Fibroblast of lung (primary cell): ENCODE data around the gene BCAS3. TPM values are rescaled to one million over a fixed set of nuclear protein-coding genes. Genes with fewer than 3 reads are reported as not detected.

Source experiments
- DNase-seq, 2 donors: peaks; one replicate each; pipeline versions ENCODE4 v3.0.0 to v3.0.0-alpha.2; 2010; ENCODE audit warnings: low read depth in 2 of 2
- H2AFZ ChIP-seq: 2 replicates; pipeline ENCODE4 v1.5.1; 2012; ENCODE audit warnings: low read length, control low read depth, inconsistent platforms
- H3K27ac ChIP-seq: 2 replicates; pipeline ENCODE4 v1.5.1; 2011; ENCODE audit warnings: low read length, control low read depth; ENCODE audit not compliant: insufficient read depth
- H3K27me3 ChIP-seq: 2 replicates; pipeline ENCODE4 v1.5.1; 2011; ENCODE audit warnings: mild to moderate bottlenecking, low read length; ENCODE audit not compliant: control insufficient read depth, insufficient read depth
- H3K36me3 ChIP-seq: 2 replicates; pipeline ENCODE4 v1.5.1; 2011; ENCODE audit warnings: low read length; ENCODE audit not compliant: control insufficient read depth, insufficient read depth
- H3K4me1 ChIP-seq: 2 replicates; pipeline ENCODE4 v1.5.1; 2011; ENCODE audit warnings: low read length; ENCODE audit not compliant: control insufficient read depth, insufficient read depth; ENCODE audit errors: extremely low read depth
- H3K4me2 ChIP-seq: 2 replicates; pipeline ENCODE4 v1.5.1; 2011; ENCODE audit warnings: low read length, control low read depth; ENCODE audit not compliant: insufficient read depth; ENCODE audit errors: extremely low read depth
- H3K4me3 ChIP-seq, 4 experiments: fragments of 200-600 bp in 1 of 4; sonication (generic) in 1 of 4; replicated peaks in 1 of 4; 2 replicates each; pipeline ENCODE4 v1.5.1; 2011 to 2016; ENCODE audit warnings: low read length in 4 of 4, low read depth in 3 of 4, mild to moderate bottlenecking in 3 of 4, control low read depth in 2 of 4, inconsistent platforms in 1 of 4, mixed read lengths in 1 of 4; ENCODE audit not compliant: insufficient read depth in 1 of 4; ENCODE audit errors: control extremely low read depth in 1 of 4
- H3K79me2 ChIP-seq: 2 replicates; pipeline ENCODE4 v1.5.1; 2012; ENCODE audit warnings: mild to moderate bottlenecking, low read length, inconsistent platforms; ENCODE audit not compliant: control insufficient read depth, insufficient read depth
- H3K9ac ChIP-seq: 2 replicates; pipeline ENCODE4 v1.5.1; 2011; ENCODE audit warnings: mild to moderate bottlenecking, low read length, control low read depth; ENCODE audit not compliant: insufficient read depth
- H3K9me3 ChIP-seq: 2 replicates; pipeline ENCODE4 v1.5.1; 2012; ENCODE audit warnings: low read depth, low read length; ENCODE audit not compliant: control insufficient read depth, insufficient read depth
- H4K20me1 ChIP-seq: 2 replicates; pipeline ENCODE4 v1.5.1; 2011; ENCODE audit warnings: low read length; ENCODE audit not compliant: control insufficient read depth, insufficient read depth; ENCODE audit errors: extremely low read depth
- CTCF ChIP-seq, 2 donors: IDR thresholded peaks in 1 of 2; conservative IDR thresholded peaks in 1 of 2; 1 replicate in 1 of 2; 2 replicates in 1 of 2; pipeline ENCODE4 v1.5.1; 2011 to 2012; ENCODE audit warnings: low read length in 2 of 2, control low read depth in 1 of 2, inconsistent platforms in 1 of 2, low read depth in 1 of 2, mild to moderate bottlenecking in 1 of 2
- EZH2 ChIP-seq: IDR thresholded peaks from 2 replicates; pipeline ENCODE4 v1.5.1; 2012; ENCODE audit warnings: low read length, control low read depth, mild to moderate bottlenecking; ENCODE audit errors: missing control alignments
- polyA plus RNA-seq, 2 donors: library from polyadenylated mRNA; depleted of rRNA in 1 of 2; stranded (reverse) in 1 of 2; unstranded in 1 of 2; fragments of >200 nt; gene quantifications; 2 replicates each; pipeline ENCODE4 v1.2.1, GENCODE V29; 2011 to 2012; ENCODE audit warnings: missing spikeins in 1 of 2
- total RNA-seq: library from RNA; depleted of rRNA; stranded (reverse); fragments of >200 nt; gene quantifications from 2 replicates; pipeline ENCODE4 v1.2.1, GENCODE V29; 2014

Gene BCAS3
- total and polyA plus RNA-seq, 2 donors (not counting 1 experiment from before 2014, with no cell fraction given), result 9.9 to 43.6 TPM

DNA sequence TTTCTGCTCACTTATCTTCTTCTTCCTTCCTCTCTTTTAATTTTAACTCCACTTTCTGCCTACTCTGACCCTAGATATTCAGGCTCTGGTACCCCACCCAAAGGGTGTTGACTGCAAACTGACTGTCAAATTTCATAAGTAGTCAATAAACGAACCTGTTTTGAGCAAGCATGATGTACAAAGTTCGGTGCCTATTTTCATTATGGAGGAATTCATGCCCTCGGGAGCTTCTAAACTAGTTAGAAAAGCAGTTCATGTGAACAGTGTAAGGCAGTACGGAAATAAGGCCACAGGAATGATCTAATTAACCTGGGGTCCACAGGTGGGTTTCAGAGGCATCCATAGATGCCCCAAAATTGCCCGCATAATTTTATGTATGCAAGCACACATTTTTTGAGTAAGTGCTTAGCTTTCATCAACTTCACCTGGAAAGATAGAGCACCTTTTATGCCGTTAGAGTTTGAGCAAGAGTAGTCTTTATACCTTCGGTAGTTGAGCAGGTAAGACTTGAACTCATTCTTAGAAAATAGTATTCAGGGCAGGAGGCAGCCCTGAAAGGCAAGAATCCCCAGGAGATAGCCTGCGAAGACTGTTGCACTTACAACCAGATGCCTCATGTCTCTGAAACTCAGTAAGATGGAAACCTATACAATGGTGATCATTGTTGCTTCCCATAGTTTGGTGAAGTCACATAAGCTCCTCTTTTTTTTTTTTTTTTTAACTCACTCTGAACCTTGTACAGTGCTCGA is 685.4 kb downstream of the BCAS3 start:
- no peak overlapping the region for H3K4me3 ChIP-seq
- H4K20me1 ChIP-seq, result no peaks in the 10 kb centered on the region
- no peak overlapping the region for H3K27ac ChIP-seq
- no peaks in the 10 kb centered on the region for H3K79me2 ChIP-seq
- H3K4me1 ChIP-seq, result peaks cover 7% of the 10 kb centered on the region
- no peaks in the 10 kb centered on the region for H3K27me3 ChIP-seq
- H2AFZ ChIP-seq, result no peak overlapping the region
- TF ChIP-seq CTCF (conservative IDR thresholded peaks at IDR 0.05 in 1 of 2, IDR thresholded peaks at IDR 0.05 in 1 of 2; ENCODE audit: low read depth in 1 of 2, low read length in 2 of 2) (no peak), EZH2 (no peak)
- H3K9ac ChIP-seq, result no peak overlapping the region
- no peaks in the 10 kb centered on the region for H3K9me3 ChIP-seq
- no peak overlapping the region for H3K4me2 ChIP-seq
- no peak for DNase-seq
- no peaks in the 10 kb centered on the region for H3K36me3 ChIP-seq

GRCh38 chr17:61363601-61364462 is 686.2 kb downstream of the BCAS3 start:
- Histone ChIP-seq H3K27me3 (no peaks in the 10 kb centered on the region), H2AFZ (no peak overlapping the region), H3K4me1 (peaks cover 7% of the 10 kb centered on the region), H3K36me3 (no peaks in the 10 kb centered on the region), H3K4me3 (no peak overlapping the region), H3K79me2 (no peaks in the 10 kb centered on the region), H3K9ac (no peak overlapping the region), H3K9me3 (no peaks in the 10 kb centered on the region), H4K20me1 (no peaks in the 10 kb centered on the region), H3K4me2 (no peak overlapping the region), H3K27ac (no peak overlapping the region)
- TF ChIP-seq CTCF (conservative IDR thresholded peaks at IDR 0.05 in 1 of 2, IDR thresholded peaks at IDR 0.05 in 1 of 2; ENCODE audit: low read depth in 1 of 2, low read length in 2 of 2) (no peak), EZH2 (no peak)
- no peak for DNase-seq

- no peaks in the 10 kb centered on the region for H3K9me3 ChIP-seq
- no peaks in the 10 kb centered on the region for H3K27me3 ChIP-seq
These were observed 686.8 kb downstream of the BCAS3 start for GRCh38 chr17:61364463-61364846.

More at GRCh38 chr17:61364463-61364846, 686.8 kb downstream of the BCAS3 start:
- Histone ChIP-seq H3K4me3 (no peak overlapping the region), H3K4me1 (peaks cover 7% of the 10 kb centered on the region), H3K36me3 (no peaks in the 10 kb centered on the region), H3K27ac (no peak overlapping the region), H3K79me2 (no peaks in the 10 kb centered on the region), H3K9ac (no peak overlapping the region), H4K20me1 (no peaks in the 10 kb centered on the region), H3K4me2 (no peak overlapping the region), H2AFZ (no peak overlapping the region)
- no peak for TF ChIP-seq EZH2
- TF ChIP-seq CTCF (conservative IDR thresholded peaks at IDR 0.05 in 1 of 2, IDR thresholded peaks at IDR 0.05 in 1 of 2; ENCODE audit: low read depth in 1 of 2, low read length in 2 of 2), result no peak
- DNase-seq, result no peak
